T follicular helper cell (primary cell): ENCODE data around the gene PRKN.

ENCODE experiments used
- DNase-seq: peaks from one replicate; pipeline ENCODE4 v3.0.0-alpha.2; 2020; ENCODE audit warnings: low read depth
- total RNA-seq, 2 experiments: gene quantifications; one replicate each; lab custom pipeline; 2026; lab: John Stamatoyannopoulos, UW

The PRKN gene
- 0.39 to 2.2 reads per million in 2 experiments for total RNA-seq

GRCh38 chr6:162727322-162728182 is at the start of gene PRKN, which contains the start of gene PACRG:
Gene PRKN (minus strand): TSS chr6:162727766.
Gene PACRG (plus strand): TSS chr6:162727974.
- peak; percentile 97 for DNase-seq

DNA sequence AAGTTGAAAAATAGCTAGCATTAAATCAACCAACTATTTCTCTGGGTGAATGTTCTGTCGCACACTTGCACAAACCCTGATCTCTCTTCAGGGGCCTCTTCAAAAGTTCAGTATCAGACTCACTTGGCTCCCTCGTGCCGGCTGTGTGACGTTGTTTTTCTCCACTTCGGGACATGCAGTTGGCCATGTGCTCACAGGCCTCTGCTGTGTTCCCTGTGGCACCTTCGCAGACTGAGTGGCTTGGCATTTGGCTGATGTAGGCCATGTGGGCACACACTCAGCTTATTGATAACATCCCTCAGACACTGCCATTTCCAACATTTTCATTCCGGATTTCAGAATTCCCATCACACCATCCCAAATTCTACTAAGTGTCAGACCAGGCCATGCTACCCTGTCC is 49.5 kb upstream of the PRKN start:
- no peak for DNase-seq

- no peak for DNase-seq
Measured at GRCh38 chr6:162773996-162774395, 46.4 kb upstream of the PRKN start.

- DNase-seq, result no peak
Measured at GRCh38 chr6:162772466-162772865, 44.9 kb upstream of the PRKN start.

- no peak for DNase-seq
Measured at GRCh38 chr6:162770955-162771354, 43.4 kb upstream of the PRKN start.

DNA sequence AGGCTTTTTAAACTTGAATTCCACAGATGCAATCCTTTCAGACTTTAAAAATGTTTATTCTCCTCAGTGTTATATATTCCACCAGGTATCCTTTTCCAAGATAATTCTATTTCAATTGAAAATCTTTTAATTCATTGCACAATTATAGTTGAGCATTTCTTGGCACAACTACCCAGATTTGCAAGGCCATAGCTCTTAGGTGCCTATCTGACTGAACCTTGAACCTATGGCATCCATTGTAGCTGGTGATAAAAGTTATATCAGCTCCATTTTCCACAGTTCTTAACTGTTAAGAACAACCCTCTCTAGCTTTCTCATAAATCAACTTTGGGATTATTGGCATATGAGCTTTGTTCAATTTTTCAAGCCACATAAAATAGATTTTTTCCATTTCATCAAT is 42.6 kb upstream of the PRKN start:
- DNase-seq, result no peak

DNA sequence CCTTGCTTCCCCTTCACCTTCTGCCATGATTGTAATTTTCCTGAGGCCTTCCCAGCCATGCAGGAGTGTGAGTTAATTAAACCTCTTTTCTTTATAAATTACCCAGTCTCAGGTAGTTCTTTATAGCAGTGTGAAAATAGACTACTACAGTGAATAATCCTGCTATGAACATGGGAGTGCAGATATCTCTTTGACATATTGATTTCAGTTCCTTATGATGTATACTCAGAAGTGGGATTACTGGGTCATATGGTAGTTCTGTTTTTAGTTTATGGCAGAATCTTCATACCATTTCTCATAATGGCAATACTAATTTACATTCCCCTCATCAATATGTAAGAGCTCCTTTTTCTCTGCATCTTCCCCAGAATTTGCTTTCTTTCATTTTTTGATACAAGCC is 26.2 kb upstream of the PRKN start:
- DNase-seq, result no peak

GRCh38 chr6:162751211-162751859 is 23.8 kb upstream of the PRKN start:
- no peak for DNase-seq

- no peak for DNase-seq
Measured at GRCh38 chr6:162750776-162751175, 23.2 kb upstream of the PRKN start.

GRCh38 chr6:162736961-162737360 is 9.4 kb upstream of the PRKN start:
- DNase-seq, result no peak

GRCh38 chr6:162733489-162733888 is 5.9 kb upstream of the PRKN start:
- no peak for DNase-seq

- no peak for DNase-seq
Measured at GRCh38 chr6:162730502-162730901, 2.9 kb upstream of the PRKN start.

- no peak for DNase-seq
Measured at GRCh38 chr6:162728706-162729105, 1.1 kb upstream of the PRKN start.

DNA sequence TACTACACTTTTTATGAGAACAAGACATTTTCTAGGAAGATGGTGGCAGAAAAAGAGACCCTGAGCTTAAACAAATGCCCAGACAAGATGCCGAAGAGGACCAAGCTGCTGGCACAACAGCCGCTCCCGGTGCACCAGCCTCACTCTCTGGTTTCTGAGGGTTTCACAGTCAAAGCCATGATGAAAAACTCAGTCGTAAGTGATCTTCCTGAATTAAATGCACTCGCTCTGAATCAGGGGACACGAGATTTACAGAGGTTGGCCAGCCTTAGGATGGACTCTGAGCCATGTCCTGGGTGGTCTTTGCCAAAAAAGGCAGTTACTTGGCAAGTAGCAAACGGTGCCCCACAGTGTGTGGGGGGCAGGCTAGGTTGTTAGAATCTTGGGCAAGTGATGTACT is 631 bp upstream of the PRKN start:
- no peak for DNase-seq

DNA sequence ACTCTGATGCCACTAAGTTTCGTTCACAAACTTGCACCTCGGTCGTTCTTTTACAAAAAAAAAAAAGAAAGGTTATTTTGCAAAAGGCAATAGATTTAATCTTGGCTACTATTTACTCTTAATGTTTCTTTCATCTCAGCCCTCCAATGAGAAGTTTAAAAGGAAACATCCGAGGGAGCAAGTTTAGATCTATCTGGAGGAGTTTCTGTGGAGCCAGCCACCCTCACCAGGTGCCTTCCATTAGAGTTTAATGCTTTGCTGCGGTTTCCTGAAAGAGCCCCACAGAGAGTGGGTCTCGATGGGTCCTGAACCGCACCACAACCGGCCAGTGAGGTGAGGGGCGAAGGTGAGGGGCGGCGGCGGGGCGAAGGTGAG is 632 bp downstream of the PRKN start:
- DNase-seq, result no peak

- DNase-seq, result no peak
Measured at GRCh38 chr6:162722633-162723032, 4.9 kb downstream of the PRKN start.

- DNase-seq, result no peak
Measured at GRCh38 chr6:162722226-162722625, 5.3 kb downstream of the PRKN start.

GRCh38 chr6:162721404-162721687 is 6.2 kb downstream of the PRKN start:
- DNase-seq, result no peak

- DNase-seq, result no peak
Measured at GRCh38 chr6:162719528-162719927, 8.0 kb downstream of the PRKN start.

- no peak for DNase-seq
Measured at GRCh38 chr6:162715601-162716000, 12.0 kb downstream of the PRKN start.

DNA sequence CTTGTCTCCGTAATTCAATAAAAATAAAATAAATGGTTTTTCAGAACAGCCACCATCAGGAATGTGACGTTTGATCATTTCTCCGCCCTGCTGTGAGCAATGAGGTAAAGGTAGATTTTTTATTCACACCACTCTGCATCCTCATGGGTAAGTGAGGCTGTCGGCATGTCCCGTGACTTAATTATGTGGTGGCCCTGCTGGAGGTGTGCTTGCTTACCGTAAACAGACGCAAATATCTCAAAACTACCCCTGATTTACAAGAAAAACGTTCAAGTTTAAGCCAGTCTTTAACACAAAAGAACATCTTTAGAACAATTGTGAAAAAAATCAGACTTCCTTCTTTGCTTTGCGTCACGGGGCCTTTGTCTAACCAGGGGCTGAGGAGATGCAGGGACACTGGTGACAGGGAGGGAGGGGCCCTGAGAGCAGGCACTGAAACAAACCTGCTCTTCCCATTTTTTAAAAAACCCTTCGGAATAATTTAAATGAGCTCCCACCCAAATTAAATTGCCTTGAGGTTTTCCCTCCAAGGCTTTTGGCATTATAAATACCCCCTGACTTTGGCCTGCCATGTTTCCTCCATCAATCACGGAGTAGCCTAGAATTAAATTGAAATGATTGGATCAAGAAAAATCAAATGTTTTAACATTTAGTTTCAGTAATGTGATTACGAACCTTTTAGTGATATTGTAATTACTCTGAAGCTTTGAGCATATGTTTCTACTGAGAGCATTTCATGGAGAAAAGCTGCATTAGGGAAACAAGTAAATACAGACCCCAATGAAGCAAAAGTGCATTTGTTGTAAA is 13.4 kb downstream of the PRKN start:
- DNase-seq, result no peak

- DNase-seq, result no peak
Measured at GRCh38 chr6:162712694-162713093, 14.9 kb downstream of the PRKN start.

DNA sequence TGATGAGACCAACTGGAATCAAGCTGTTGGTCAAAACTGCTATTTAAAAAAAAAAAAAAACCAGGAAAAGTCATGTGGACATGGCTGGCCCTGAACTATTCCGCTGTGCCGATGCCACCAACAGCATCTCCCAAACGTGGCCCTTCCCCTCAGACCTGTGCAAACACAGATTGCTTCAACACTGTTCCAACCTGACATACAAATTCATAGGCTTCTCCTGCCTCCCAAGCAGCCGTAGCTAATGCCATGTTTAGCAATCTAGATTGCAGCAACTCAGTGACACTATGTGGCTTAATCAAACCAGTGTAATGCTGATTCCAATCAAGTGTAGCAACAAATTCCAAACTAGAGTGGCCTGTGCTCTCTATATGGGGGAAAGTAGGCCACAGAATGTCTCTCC is 16.2 kb downstream of the PRKN start:
- no peak for DNase-seq
